Measurements from ENCODE around the gene DLEU7.

The DLEU7 gene

GRCh38 chr13:50831512-50831911, 12.0 kb downstream of the DLEU7 start:
- Mint-ChIP-seq H3K9me3 (peaks cover 17% of the 10 kb centered on the region), H3K4me1 (ENCODE audit: low read depth) (peaks cover 8% of the 10 kb centered on the region), H3K27me3 (no peaks in the 10 kb centered on the region), H3K36me3 (ENCODE audit: low read depth) (no peaks in the 10 kb centered on the region), H3K27ac (no peak overlapping the region), H3K4me3 (no peak overlapping the region)
- intact Hi-C loops (cut with micrococcal nuclease) = no loop called here

- peaks cover 17% of the 10 kb centered on the region for H3K9me3 Mint-ChIP-seq
- H3K36me3 Mint-ChIP-seq (ENCODE audit: low read depth) = no peaks in the 10 kb centered on the region
- no peak overlapping the region for H3K4me3 Mint-ChIP-seq
- peaks cover 8% of the 10 kb centered on the region for H3K4me1 Mint-ChIP-seq (ENCODE audit: low read depth)
- H3K27me3 Mint-ChIP-seq = no peaks in the 10 kb centered on the region
- intact Hi-C loops (cut with micrococcal nuclease) = no loop called here
- H3K27ac Mint-ChIP-seq = no peak overlapping the region
Observed at GRCh38 chr13:50829896-50830295, 13.6 kb downstream of the DLEU7 start.

GRCh38 chr13:50829226-50829625, 14.3 kb downstream of the DLEU7 start:
- H3K4me3 Mint-ChIP-seq = no peak overlapping the region
- intact Hi-C loops (cut with micrococcal nuclease) = no loop called here
- peaks cover 12% of the 10 kb centered on the region for H3K9me3 Mint-ChIP-seq
- H3K4me1 Mint-ChIP-seq (ENCODE audit: low read depth) = peaks cover 8% of the 10 kb centered on the region
- no peaks in the 10 kb centered on the region for H3K36me3 Mint-ChIP-seq (ENCODE audit: low read depth)
- H3K27me3 Mint-ChIP-seq = no peaks in the 10 kb centered on the region
- H3K27ac Mint-ChIP-seq = no peak overlapping the region

DNA sequence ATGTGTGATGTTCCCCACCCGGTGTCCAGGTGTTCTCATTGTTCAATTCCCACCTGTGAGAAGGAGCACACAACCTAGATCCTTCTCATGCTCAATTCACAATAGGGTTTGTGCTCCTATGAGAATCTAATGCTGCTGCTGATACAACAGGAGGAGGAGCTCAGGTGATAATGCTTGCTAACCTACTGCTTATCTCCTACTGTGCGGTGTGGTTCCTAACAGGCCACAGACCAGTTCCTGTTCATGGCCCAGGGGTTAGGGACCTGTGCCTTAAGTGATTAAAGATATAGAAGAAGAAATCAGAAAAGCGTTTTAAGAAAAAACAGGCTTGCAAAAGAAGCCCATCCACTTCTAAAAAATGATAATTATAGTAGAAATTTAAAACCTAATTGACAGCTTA, 17.5 kb downstream of the DLEU7 start:
- no peaks in the 10 kb centered on the region for H3K27me3 Mint-ChIP-seq
- H3K9me3 Mint-ChIP-seq = no peaks in the 10 kb centered on the region
- intact Hi-C loops (cut with micrococcal nuclease) = no loop called here
- H3K27ac Mint-ChIP-seq = no peak overlapping the region
- H3K36me3 Mint-ChIP-seq (ENCODE audit: low read depth) = no peaks in the 10 kb centered on the region
- H3K4me1 Mint-ChIP-seq (ENCODE audit: low read depth) = peaks cover 8% of the 10 kb centered on the region
- H3K4me3 Mint-ChIP-seq = no peak overlapping the region

DNA sequence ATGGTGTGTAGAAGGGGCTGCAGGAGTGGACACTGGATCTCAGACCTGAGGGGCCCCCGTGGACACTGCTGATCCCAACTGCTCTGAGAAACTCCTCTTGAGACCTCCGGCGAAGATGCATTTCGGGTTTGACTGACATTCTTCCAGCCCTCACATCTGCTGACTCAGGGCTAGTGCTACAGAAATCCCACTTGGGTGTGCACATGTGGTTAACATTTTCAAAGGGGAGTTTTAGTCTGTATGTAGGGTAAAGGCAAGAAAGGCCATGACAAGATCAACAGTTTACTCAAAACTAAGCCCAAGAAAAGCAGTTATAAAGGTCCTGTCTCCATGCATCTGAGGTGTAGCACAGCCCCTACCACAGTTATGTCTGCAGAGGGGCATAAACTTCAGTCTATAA, 31.2 kb downstream of the DLEU7 start:
- H3K4me3 Mint-ChIP-seq = no peak overlapping the region
- no peaks in the 10 kb centered on the region for H3K36me3 Mint-ChIP-seq (ENCODE audit: low read depth)
- intact Hi-C loops (cut with micrococcal nuclease) = no loop called here
- H3K4me1 Mint-ChIP-seq (ENCODE audit: low read depth) = peaks cover 16% of the 10 kb centered on the region
- no peaks in the 10 kb centered on the region for H3K27me3 Mint-ChIP-seq
- no peak overlapping the region for H3K27ac Mint-ChIP-seq
- no peaks in the 10 kb centered on the region for H3K9me3 Mint-ChIP-seq

- H3K9me3 Mint-ChIP-seq = peaks cover under 1% of the 10 kb centered on the region
- intact Hi-C loops (cut with micrococcal nuclease) = no loop called here
- peaks cover 16% of the 10 kb centered on the region for H3K4me1 Mint-ChIP-seq (ENCODE audit: low read depth)
- H3K36me3 Mint-ChIP-seq (ENCODE audit: low read depth) = no peaks in the 10 kb centered on the region
- H3K27me3 Mint-ChIP-seq = no peaks in the 10 kb centered on the region
- H3K27ac Mint-ChIP-seq = no peak overlapping the region
- H3K4me3 Mint-ChIP-seq = no peak overlapping the region
Observed at GRCh38 chr13:50810998-50811397, 32.5 kb downstream of the DLEU7 start.

DNA sequence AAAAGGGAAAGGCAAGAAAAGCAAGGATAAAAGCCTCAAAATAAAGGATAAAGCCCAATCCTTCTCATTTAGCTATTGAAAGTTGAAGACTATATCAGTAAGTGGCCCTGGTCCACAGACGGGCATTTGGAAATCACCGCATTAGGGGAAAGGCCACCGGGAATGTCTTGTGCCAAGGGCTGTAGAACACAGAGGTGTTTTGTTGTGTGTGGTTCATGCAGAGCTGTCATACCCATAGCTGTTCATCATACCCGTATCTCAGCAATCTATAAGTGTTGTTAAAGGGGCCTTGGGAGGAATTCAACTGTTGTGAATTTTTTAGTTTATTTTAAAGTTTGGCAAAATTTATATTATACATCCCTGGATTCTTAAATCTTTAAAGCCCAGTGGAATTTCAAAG, 33.0 kb downstream of the DLEU7 start:
- intact Hi-C loops (cut with micrococcal nuclease) = no loop called here
- Mint-ChIP-seq H3K27me3 (no peaks in the 10 kb centered on the region), H3K9me3 (peaks cover 6% of the 10 kb centered on the region), H3K4me3 (no peak overlapping the region), H3K27ac (no peak overlapping the region), H3K4me1 (ENCODE audit: low read depth) (peaks cover 16% of the 10 kb centered on the region), H3K36me3 (ENCODE audit: low read depth) (no peaks in the 10 kb centered on the region)

DNA sequence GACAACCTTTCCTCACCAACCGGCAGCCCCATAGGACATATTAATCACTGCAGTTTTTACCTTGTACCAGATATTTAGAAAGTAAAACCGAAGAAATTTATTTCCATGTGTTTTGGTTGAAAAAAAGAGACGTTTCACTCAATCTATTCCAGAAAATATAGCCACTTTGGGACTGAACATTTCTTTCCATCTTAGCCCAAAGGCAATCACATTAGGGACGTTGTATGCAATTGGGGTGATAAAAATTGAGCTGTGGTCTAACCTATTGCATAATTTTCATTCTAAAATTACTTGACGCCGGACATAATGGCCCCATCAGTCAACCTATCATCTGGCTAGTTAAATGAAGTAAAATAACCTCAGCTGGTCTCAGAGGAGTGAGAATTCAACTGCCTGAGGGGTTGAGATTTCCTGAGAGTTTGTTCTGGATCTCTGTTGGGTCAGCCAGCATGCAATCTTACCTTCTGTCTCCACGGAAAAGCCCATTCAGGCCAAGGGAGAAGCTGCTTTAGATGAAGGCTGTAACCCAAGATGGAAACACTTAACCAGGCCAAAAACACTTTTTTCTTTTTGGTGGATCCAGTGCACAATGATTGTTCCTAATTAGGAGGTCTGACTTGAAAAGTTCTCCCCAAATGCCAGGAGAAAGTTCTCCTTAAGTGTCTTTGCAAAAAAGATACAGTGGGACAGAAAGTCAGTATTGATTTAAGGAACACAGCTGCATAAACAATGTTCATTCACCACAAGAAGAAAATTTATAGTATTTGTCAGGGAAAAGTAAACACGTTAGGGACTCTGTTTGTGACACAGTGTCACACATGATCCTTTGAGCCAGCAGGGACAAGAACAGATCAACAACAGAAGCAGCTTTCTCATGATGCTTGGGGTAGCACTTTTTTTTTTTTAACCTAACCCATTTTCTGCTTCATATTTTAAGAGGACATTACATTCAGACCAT, 34.1 kb downstream of the DLEU7 start:
- peaks cover 11% of the 10 kb centered on the region for H3K9me3 Mint-ChIP-seq
- no peaks in the 10 kb centered on the region for H3K36me3 Mint-ChIP-seq (ENCODE audit: low read depth)
- peaks cover 16% of the 10 kb centered on the region for H3K4me1 Mint-ChIP-seq (ENCODE audit: low read depth)
- no peak overlapping the region for H3K4me3 Mint-ChIP-seq
- intact Hi-C loops (cut with micrococcal nuclease) = loop anchor here (10.0 kb wide), 1 partner anchor 265 kb away; no protein-coding TSS in a partner anchor
- no peaks in the 10 kb centered on the region for H3K27me3 Mint-ChIP-seq
- no peak overlapping the region for H3K27ac Mint-ChIP-seq

- H3K27ac Mint-ChIP-seq = no peak overlapping the region
Observed at GRCh38 chr13:50805805-50806204, 37.7 kb downstream of the DLEU7 start.

DNA sequence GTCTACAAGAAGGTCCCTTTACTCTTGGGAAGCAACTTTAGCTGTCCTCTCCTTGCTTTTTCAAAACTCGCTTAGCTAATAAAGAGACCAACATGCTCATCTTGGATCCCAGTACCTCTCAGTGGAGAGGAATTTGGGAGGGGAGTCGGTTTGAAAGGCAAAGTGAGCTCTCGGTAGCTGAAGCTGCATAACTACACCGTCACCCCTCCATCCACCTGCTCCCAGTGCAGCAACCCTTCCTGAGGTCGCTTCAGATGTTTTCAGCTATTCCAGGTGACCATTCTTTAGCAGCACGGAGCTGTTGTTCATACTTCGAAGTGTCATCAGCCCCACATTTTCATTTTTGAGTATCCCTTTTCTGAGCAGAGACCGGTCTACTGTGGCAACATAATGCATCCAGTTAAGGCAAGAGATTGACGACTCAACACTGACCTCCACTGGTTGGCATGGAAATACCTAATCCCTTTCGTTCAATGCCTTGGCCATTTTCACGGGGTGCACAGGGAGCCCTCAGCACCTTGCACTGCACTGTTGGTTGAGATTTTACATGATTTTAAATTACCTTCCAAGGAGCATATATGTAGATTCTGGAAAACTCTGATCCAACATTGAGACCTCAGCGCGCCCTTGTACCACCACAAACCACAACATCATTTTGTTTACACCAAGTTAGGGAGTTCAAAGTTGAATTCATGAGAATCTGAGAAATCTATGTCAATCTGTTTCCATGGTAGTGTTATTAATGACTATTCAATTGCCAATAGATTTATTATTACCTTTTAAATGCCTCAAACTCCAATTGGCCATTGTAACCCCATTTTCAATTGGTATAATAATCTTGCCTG, 42.2 kb downstream of the DLEU7 start:
- intact Hi-C loops (cut with micrococcal nuclease) = loop anchor here (2.0 to 10.0 kb wide), 5 partner anchors 111 to 825 kb away; no protein-coding TSS in a partner anchor
- H3K4me3 Mint-ChIP-seq = no peak overlapping the region
- peaks cover 27% of the 10 kb centered on the region for H3K4me1 Mint-ChIP-seq (ENCODE audit: low read depth)
- H3K27ac Mint-ChIP-seq = no peak overlapping the region
- no peaks in the 10 kb centered on the region for H3K36me3 Mint-ChIP-seq (ENCODE audit: low read depth)
- no peaks in the 10 kb centered on the region for H3K27me3 Mint-ChIP-seq
- peaks cover 11% of the 10 kb centered on the region for H3K9me3 Mint-ChIP-seq

More at GRCh38 chr13:50805805-50806204, 37.7 kb downstream of the DLEU7 start:
- H3K36me3 Mint-ChIP-seq (ENCODE audit: low read depth) = no peaks in the 10 kb centered on the region
- H3K4me1 Mint-ChIP-seq (ENCODE audit: low read depth) = peaks cover 16% of the 10 kb centered on the region
- no peaks in the 10 kb centered on the region for H3K27me3 Mint-ChIP-seq
- peaks cover 11% of the 10 kb centered on the region for H3K9me3 Mint-ChIP-seq
- intact Hi-C loops (cut with micrococcal nuclease) = loop anchor here (10.0 kb wide), 1 partner anchor 269 kb away; no protein-coding TSS in a partner anchor
- no peak overlapping the region for H3K4me3 Mint-ChIP-seq

DNA sequence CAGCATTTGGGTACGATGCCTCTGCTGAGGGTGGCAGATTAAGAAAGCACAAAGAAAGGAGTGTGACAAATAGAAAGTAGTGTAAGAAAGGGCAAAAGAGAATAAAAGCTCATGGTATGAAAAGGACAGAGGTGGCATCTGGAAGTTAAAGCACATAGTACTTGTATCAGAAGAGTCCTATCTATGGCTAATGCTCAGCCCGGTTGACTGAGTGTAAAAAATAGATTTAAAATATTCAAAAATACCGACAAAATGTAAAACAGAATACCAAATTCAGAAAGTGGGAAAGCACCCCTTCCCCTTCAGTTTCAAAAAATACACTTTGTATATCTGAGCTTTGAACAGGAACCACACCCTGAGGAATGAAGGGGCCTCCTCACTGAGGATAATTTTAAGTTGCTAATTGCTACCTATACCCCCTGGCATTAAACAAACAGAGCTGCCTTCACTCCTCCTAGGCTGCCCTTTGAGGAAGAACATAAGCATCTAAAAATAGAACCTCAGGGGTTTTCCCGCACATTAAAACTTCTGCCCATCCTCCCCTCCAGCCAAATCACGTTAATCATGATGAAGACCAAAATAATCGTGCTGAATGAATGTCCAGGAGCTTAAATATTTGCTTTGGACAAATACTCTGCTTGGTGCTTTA, 43.3 kb downstream of the DLEU7 start:
- Mint-ChIP-seq H3K9me3 (peaks cover 2% of the 10 kb centered on the region), H3K27ac (no peak overlapping the region), H3K4me3 (no peak overlapping the region), H3K4me1 (ENCODE audit: low read depth) (peaks cover 27% of the 10 kb centered on the region), H3K36me3 (ENCODE audit: low read depth) (no peaks in the 10 kb centered on the region), H3K27me3 (no peaks in the 10 kb centered on the region)
- intact Hi-C loops (cut with micrococcal nuclease) = loop anchor here (2.0 to 10.0 kb wide), 5 partner anchors 112 to 823 kb away; no protein-coding TSS in a partner anchor

GRCh38 chr13:50798923-50799322, 44.6 kb downstream of the DLEU7 start:
- H3K4me3 Mint-ChIP-seq = no peak overlapping the region

GRCh38 chr13:50797091-50797490, 46.4 kb downstream of the DLEU7 start:
- Mint-ChIP-seq H3K27me3 (no peaks in the 10 kb centered on the region), H3K9me3 (peaks cover 7% of the 10 kb centered on the region), H3K4me1 (ENCODE audit: low read depth) (peaks cover 33% of the 10 kb centered on the region), H3K4me3 (no peak overlapping the region), H3K27ac (no peak overlapping the region), H3K36me3 (ENCODE audit: low read depth) (no peaks in the 10 kb centered on the region)
- intact Hi-C loops (cut with micrococcal nuclease) = no loop called here

More at GRCh38 chr13:50798923-50799322, 44.6 kb downstream of the DLEU7 start:
- Mint-ChIP-seq H3K27me3 (no peaks in the 10 kb centered on the region), H3K36me3 (ENCODE audit: low read depth) (no peaks in the 10 kb centered on the region), H3K9me3 (no peaks in the 10 kb centered on the region), H3K4me1 (ENCODE audit: low read depth) (peaks cover 33% of the 10 kb centered on the region), H3K27ac (no peak overlapping the region)
- intact Hi-C loops (cut with micrococcal nuclease) = no loop called here
